Astrocyte (in vitro differentiated cells and primary cell): ENCODE measurements around the gene SLC8A2. TPM values are rescaled to one million over a fixed set of nuclear protein-coding genes. Genes with fewer than 3 reads are reported as not detected.

Experiments used
- DNase-seq: peaks from one replicate; pipeline ENCODE4 v3.0.0-alpha.2; 2010; ENCODE audit warnings: low read depth
- FAIRE-seq: peaks from 2 replicates; lab custom pipeline; 2011; peaks lifted over from hg19 to GRCh38; lab: Jason Lieb, UNC
- H2AFZ ChIP-seq: 2 replicates; pipeline ENCODE4 v1.6.0; 2012; ENCODE audit warnings: low read depth, low read length, inconsistent platforms
- H3K27ac ChIP-seq: 2 replicates; pipeline ENCODE4 v1.5.1; 2011; ENCODE audit warnings: low read depth, low read length, inconsistent platforms
- H3K27me3 ChIP-seq: 2 replicates; pipeline ENCODE4 v1.6.0; 2011; ENCODE audit warnings: low read length, inconsistent platforms; ENCODE audit not compliant: insufficient read depth
- H3K36me3 ChIP-seq: 2 replicates; pipeline ENCODE4 v1.5.1; 2011; ENCODE audit warnings: low read length, inconsistent platforms; ENCODE audit not compliant: insufficient read depth
- H3K4me1 ChIP-seq: 2 replicates; pipeline ENCODE4 v1.5.1; 2011; ENCODE audit warnings: low read length, inconsistent platforms; ENCODE audit not compliant: insufficient read depth
- H3K4me2 ChIP-seq: 2 replicates; pipeline ENCODE4 v1.6.0; 2012; ENCODE audit warnings: low read length, inconsistent platforms
- H3K4me3 ChIP-seq: 2 replicates; pipeline ENCODE4 v1.5.1; 2011; ENCODE audit warnings: low read depth, mild to moderate bottlenecking, low read length, inconsistent platforms; ENCODE audit not compliant: insufficient read depth
- H3K79me2 ChIP-seq: 2 replicates; pipeline ENCODE4 v1.6.0; 2012; ENCODE audit warnings: mild to moderate bottlenecking, low read length, inconsistent platforms; ENCODE audit not compliant: insufficient read depth
- H3K9ac ChIP-seq: 2 replicates; pipeline ENCODE4 v1.6.0; 2012; ENCODE audit warnings: mild to moderate bottlenecking, low read length, inconsistent platforms
- H3K9me3 ChIP-seq: 2 replicates; pipeline ENCODE4 v1.5.1; 2012; ENCODE audit warnings: low read depth, mild to moderate bottlenecking, low read length, inconsistent platforms; ENCODE audit not compliant: insufficient read depth
- H4K20me1 ChIP-seq: 2 replicates; pipeline ENCODE4 v1.6.0; 2012; ENCODE audit warnings: low read length, inconsistent platforms; ENCODE audit not compliant: insufficient read depth
- H3K27ac Mint-ChIP-seq: one replicate; pipeline ENCODE4 v1.8.0; 2021; ENCODE audit warnings: mild to moderate bottlenecking, mixed read lengths; ENCODE audit not compliant: unreplicated experiment
- H3K27me3 Mint-ChIP-seq: one replicate; pipeline ENCODE4 v1.8.0; 2021; ENCODE audit warnings: low read depth, mixed read lengths; ENCODE audit not compliant: unreplicated experiment
- H3K36me3 Mint-ChIP-seq: one replicate; pipeline ENCODE4 v1.8.0; 2021; ENCODE audit warnings: low read depth, mixed read lengths; ENCODE audit not compliant: unreplicated experiment
- H3K4me1 Mint-ChIP-seq: one replicate; pipeline ENCODE4 v1.8.0; 2021; ENCODE audit warnings: low read depth, mixed read lengths; ENCODE audit not compliant: unreplicated experiment
- H3K4me3 Mint-ChIP-seq: one replicate; pipeline ENCODE4 v1.8.0; 2021; ENCODE audit warnings: mild to moderate bottlenecking, moderate library complexity, mixed read lengths; ENCODE audit not compliant: unreplicated experiment
- H3K9me3 Mint-ChIP-seq: one replicate; pipeline ENCODE4 v1.8.0; 2021; ENCODE audit warnings: mild to moderate bottlenecking, mixed read lengths; ENCODE audit not compliant: unreplicated experiment
- CTCF ChIP-seq: IDR thresholded peaks from 2 replicates; pipeline ENCODE4 v1.5.1; 2011; ENCODE audit warnings: low read depth, mild to moderate bottlenecking, inconsistent platforms, low read length, moderate library complexity; ENCODE audit not compliant: insufficient read depth
- EZH2 ChIP-seq: IDR thresholded peaks from 2 replicates; pipeline ENCODE4 v1.6.1; 2012; ENCODE audit warnings: mild to moderate bottlenecking, low read length, inconsistent platforms; ENCODE audit not compliant: insufficient read depth
- total RNA-seq: library from RNA; stranded (reverse); gene quantifications from 2 replicates; pipeline ENCODE4 v1.2.1, GENCODE V29; 2021

SLC8A2 gene
- total RNA-seq, 1 donor from 2014 or later, result 3.3 TPM

DNA sequence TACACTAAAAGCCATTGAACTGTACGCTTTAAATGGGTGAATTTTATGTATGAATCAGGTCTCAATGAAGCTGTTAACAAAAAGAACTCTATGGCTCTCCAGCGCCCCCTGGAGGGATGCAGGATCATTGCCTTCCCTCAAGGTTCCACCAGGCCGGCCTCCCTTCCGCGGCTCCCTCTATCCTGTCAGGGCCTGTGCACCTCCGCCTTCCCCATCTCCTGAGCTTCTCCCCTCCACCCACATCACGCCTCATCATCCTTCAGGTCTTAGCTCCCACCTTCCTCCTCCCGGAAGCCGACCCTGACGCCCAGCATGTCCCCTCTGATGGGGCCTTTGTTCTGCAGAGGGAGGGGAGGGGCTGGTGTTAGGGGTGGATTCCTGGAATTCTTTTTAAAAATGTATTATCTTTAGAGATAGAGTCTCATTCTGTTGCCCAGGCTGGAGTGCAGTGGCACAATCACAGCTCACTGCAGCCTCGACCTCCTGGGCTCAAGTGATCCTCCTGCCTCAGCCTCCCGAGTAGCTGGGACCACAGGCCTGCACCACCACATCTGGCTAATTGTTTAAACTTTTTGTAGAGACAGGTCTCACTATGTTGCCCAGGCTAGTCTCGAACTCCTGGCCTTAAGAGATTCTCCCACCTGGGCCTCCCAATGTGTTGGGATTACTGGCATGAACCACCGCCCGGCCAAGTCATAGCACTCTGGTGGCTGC is 80.0 kb downstream of the SLC8A2 start:
- H3K4me1 Mint-ChIP-seq, result no peaks in the 10 kb centered on the region
- no peak overlapping the region for H3K4me3 Mint-ChIP-seq
- Histone ChIP-seq H3K9ac (no peak overlapping the region), H4K20me1 (peaks cover 3% of the 10 kb centered on the region), H3K9me3 (no peaks in the 10 kb centered on the region), H3K27ac (no peak overlapping the region), H3K4me2 (no peak overlapping the region), H2AFZ (peak overlapping the region; percentile 41), H3K4me1 (no peaks in the 10 kb centered on the region), H3K36me3 (no peaks in the 10 kb centered on the region), H3K27me3 (no peaks in the 10 kb centered on the region), H3K79me2 (no peaks in the 10 kb centered on the region), H3K4me3 (no peak overlapping the region)
- peaks cover 31% of the 10 kb centered on the region for H3K27me3 Mint-ChIP-seq
- DNase-seq, result peak; percentile 28
- FAIRE-seq, result no peak
- H3K27ac Mint-ChIP-seq, result peak overlapping the region; percentile 80
- no peak for TF ChIP-seq EZH2
- TF ChIP-seq CTCF, result peak; percentile 85
- H3K36me3 Mint-ChIP-seq, result peaks cover 7% of the 10 kb centered on the region
- peaks cover 3% of the 10 kb centered on the region for H3K9me3 Mint-ChIP-seq

GRCh38 chr19:47390533-47391488 is 80.9 kb downstream of the SLC8A2 start:
- Mint-ChIP-seq H3K36me3 (peaks cover 7% of the 10 kb centered on the region), H3K9me3 (peaks cover under 1% of the 10 kb centered on the region), H3K27me3 (peaks cover 29% of the 10 kb centered on the region), H3K4me1 (no peaks in the 10 kb centered on the region), H3K4me3 (no peak overlapping the region), H3K27ac (no peak overlapping the region)
- FAIRE-seq, result no peak
- H3K36me3 ChIP-seq, result no peaks in the 10 kb centered on the region
- no peak overlapping the region for H3K4me2 ChIP-seq
- H4K20me1 ChIP-seq, result peaks cover 3% of the 10 kb centered on the region
- TF ChIP-seq EZH2 (no peak), CTCF (no peak)
- no peak overlapping the region for H3K27ac ChIP-seq
- H3K4me3 ChIP-seq, result no peak overlapping the region
- H3K9me3 ChIP-seq, result no peaks in the 10 kb centered on the region
- no peak overlapping the region for H2AFZ ChIP-seq
- no peaks in the 10 kb centered on the region for H3K79me2 ChIP-seq
- H3K9ac ChIP-seq, result no peak overlapping the region
- no peak for DNase-seq
- H3K27me3 ChIP-seq, result no peaks in the 10 kb centered on the region
- no peaks in the 10 kb centered on the region for H3K4me1 ChIP-seq
